Stomach (tissue), 19 donors: ENCODE results near the gene TMEM165. TPM values are rescaled to one million over a fixed set of nuclear protein-coding genes. Genes with fewer than 3 reads are reported as not detected.

Source experiments
- DNase-seq, 2 donors: peaks; one replicate each; pipeline versions ENCODE4 v3.0.0 to v3.0.0-alpha.2; 2013 to 2019
- H3K27ac ChIP-seq, 5 donors: fragments of 200-600 bp in 4 of 5; sonication (generic) in 4 of 5; one replicate each; pipeline ENCODE4 v1.5.1; 2013 to 2019; ENCODE audit warnings: mild to moderate bottlenecking in 1 of 5, moderate library complexity in 1 of 5
- H3K27me3 ChIP-seq, 3 donors: fragments of 200-600 bp; sonication (generic); one replicate each; pipeline ENCODE4 v1.5.1; 2017 to 2019; ENCODE audit warnings: mixed run types in 1 of 3
- H3K36me3 ChIP-seq, 4 donors: fragments of 200-600 bp; sonication (generic); 1 replicate in 3 of 4; 2 replicates in 1 of 4; pipeline ENCODE4 v1.5.1; 2016 to 2019
- H3K4me1 ChIP-seq, 4 donors: fragments of 200-600 bp; sonication (generic); one replicate each; pipeline ENCODE4 v1.5.1; 2016 to 2019
- H3K4me3 ChIP-seq, 4 donors: fragments of 200-600 bp; sonication (generic) in 3 of 4; one replicate each; pipeline ENCODE4 v1.5.1; 2016 to 2019; ENCODE audit warnings: mild to moderate bottlenecking in 1 of 4
- H3K9me3 ChIP-seq, 4 donors: fragments of 200-600 bp; sonication (generic); one replicate each; pipeline ENCODE4 v1.5.1; 2016 to 2019
- EP300 ChIP-seq: sonication (generic); formaldehyde crosslinking; IDR thresholded peaks from one replicate; pipeline ENCODE4 v1.6.1; 2017; ENCODE audit warnings: antibody characterized with exemption
- POLR2A ChIP-seq, 4 donors: fragments of 450-650 bp; IDR thresholded peaks; one replicate each; pipeline ENCODE4 v1.6.1; 2016; ENCODE audit warnings: antibody characterized with exemption in 4 of 4, control low read depth in 2 of 4, mild to moderate bottlenecking in 1 of 4, moderate library complexity in 1 of 4
- POLR2AphosphoS5 ChIP-seq, 3 donors: sonication (generic); formaldehyde crosslinking; IDR thresholded peaks; one replicate each; pipeline ENCODE4 v1.6.1; 2016; ENCODE audit warnings: antibody characterized with exemption in 3 of 3
- WGBS, 5 donors: extraction: QIAGEN DNeasy Blood & Tissue Kit in 3 of 5; methylation state at CpG; one replicate each; pipeline versions ENCODE4 v1.1.5 to v1.1.7; 2013 to 2018; 5-methylcytosine and 5-hydroxymethylcytosine counted together
- intact Hi-C: fragments of 100-400 bp; cut with DNase I; formaldehyde crosslinking; loops from one replicate; pipeline ENCODE4 v1.15.1; 2023; ENCODE audit warnings: low total_unique reads
- long read RNA-seq, 10 donors: transcript quantifications; one replicate each; lab custom pipeline, GENCODE V29; 2026
- polyA plus RNA-seq, 3 donors: library from polyadenylated mRNA; stranded (reverse); fragments of 200-250 nt; gene quantifications; one replicate each; pipeline ENCODE4 v1.2.3, GENCODE V29; 2013
- total RNA-seq, 5 donors: library from RNA; depleted of rRNA; stranded (reverse); fragments of >200 nt; gene quantifications; one replicate each; pipeline versions ENCODE4 v1.1.0 to v1.2.3, GENCODE V29; 2014 to 2016
- TF ChIP-seq, protein P1 (sequence below), 7 experiments: fragments of 450-650 bp in 4 of 7; fragments of 200-600 bp in 3 of 7; sonication (generic) in 3 of 7; IDR thresholded peaks; one replicate each; pipeline ENCODE4 v1.5.1; 2016 to 2019; ENCODE audit warnings: antibody characterized with exemption in 7 of 7, control low read depth in 2 of 7, mild to moderate bottlenecking in 1 of 7
- donor health status: healthy with polysubstance abuse.
- donor health status: Bipolar disorder and iron deficiency.
- donor health status: healthy.

TMEM165 gene, protein sequence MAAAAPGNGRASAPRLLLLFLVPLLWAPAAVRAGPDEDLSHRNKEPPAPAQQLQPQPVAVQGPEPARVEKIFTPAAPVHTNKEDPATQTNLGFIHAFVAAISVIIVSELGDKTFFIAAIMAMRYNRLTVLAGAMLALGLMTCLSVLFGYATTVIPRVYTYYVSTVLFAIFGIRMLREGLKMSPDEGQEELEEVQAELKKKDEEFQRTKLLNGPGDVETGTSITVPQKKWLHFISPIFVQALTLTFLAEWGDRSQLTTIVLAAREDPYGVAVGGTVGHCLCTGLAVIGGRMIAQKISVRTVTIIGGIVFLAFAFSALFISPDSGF
- 100 to 1,000 TPM in 4 of 5 donors, 10 to 100 TPM in 1; 21.6 to 365 (median 206) TPM for total RNA-seq
- polyA plus RNA-seq: 10 to 100 TPM; 23.2 to 48.0 (median 27.8) TPM
- long read RNA-seq, donor 1, partial matches to known transcripts: 0 of 5 reads
- long read RNA-seq, donor 1, other reads (novel, unspliced or antisense): 0 of 5 reads
- long read RNA-seq, donor 2, transcript TMEM165-201 (6 exons, 1,928 nt): major isoform, 17 of 35 reads
- long read RNA-seq, donor 2, partial matches to known transcripts: 17 of 35 reads
- long read RNA-seq, donor 2, other reads (novel, unspliced or antisense): 0 of 35 reads
- long read RNA-seq, donor 3, transcript TMEM165-201 (6 exons, 1,928 nt): major isoform, 8 of 27 reads
- long read RNA-seq, donor 3, partial matches to known transcripts: 18 of 27 reads
- long read RNA-seq, donor 3, other reads (novel, unspliced or antisense): 0 of 27 reads
- long read RNA-seq, donor 4: 0 reads
- long read RNA-seq, donor 5, transcript TMEM165-201 (6 exons, 1,928 nt): major isoform, 13 of 15 reads
- long read RNA-seq, donor 5, partial matches to known transcripts: 0 of 15 reads
- long read RNA-seq, donor 5, other reads (novel, unspliced or antisense): 0 of 15 reads
- long read RNA-seq, donor 6: 0 reads
- long read RNA-seq, donor 7, transcript TMEM165-201 (6 exons, 1,928 nt): major isoform, 20 of 26 reads
- long read RNA-seq, donor 7, partial matches to known transcripts: 5 of 26 reads
- long read RNA-seq, donor 7, other reads (novel, unspliced or antisense): 0 of 26 reads
- long read RNA-seq, donor 8, transcript TMEM165-201 (6 exons, 1,928 nt): major isoform, 11 of 13 reads
- long read RNA-seq, donor 8, partial matches to known transcripts: 0 of 13 reads
- long read RNA-seq, donor 8, other reads (novel, unspliced or antisense): 0 of 13 reads
- long read RNA-seq, donor 9, transcript TMEM165-201 (6 exons, 1,928 nt): major isoform, 11 of 37 reads
- long read RNA-seq, donor 9, partial matches to known transcripts: 25 of 37 reads
- long read RNA-seq, donor 9, other reads (novel, unspliced or antisense): 0 of 37 reads
- long read RNA-seq, donor 10, transcript TMEM165-201 (6 exons, 1,928 nt): major isoform, 9 of 10 reads
- long read RNA-seq, donor 10, partial matches to known transcripts: 0 of 10 reads
- long read RNA-seq, donor 10, other reads (novel, unspliced or antisense): 0 of 10 reads

DNA sequence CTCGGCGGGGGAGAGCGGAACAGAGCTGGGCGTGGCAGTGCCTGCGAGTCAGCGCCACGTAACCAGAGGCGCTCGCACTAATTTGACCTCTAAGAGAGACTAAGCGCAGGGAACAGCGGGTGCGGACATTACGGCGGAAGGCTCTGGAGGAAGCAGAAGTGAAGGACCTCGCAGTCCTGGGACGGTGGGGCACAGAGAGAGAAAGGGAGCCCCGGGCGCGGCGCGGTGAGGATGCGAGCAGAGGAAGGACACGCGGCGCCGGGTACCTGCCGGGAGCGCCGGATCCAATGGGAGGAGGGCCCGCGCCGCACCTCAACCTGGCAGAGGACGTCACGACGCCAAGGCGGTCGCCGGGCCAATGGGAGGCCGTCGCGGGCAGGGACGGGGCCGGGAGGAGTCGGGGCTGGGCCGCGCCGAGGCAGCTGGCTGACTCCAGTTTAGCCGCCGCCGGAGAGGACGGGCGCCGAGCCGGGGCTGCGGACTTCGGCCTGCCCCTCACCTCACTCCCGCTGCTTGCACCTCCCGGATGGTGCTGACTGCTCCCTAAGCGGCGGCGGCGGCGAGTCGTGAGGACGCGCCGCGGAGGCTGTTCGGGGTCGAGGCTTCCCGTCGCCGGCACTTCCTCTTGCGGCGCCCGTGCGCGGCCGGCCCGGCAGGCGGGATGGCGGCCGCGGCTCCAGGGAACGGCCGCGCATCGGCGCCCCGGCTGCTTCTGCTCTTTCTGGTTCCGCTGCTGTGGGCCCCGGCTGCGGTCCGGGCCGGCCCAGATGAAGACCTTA is at the start of gene TMEM165:
TMEM165 (plus strand) TSS at position 429 of the 779 bp plus-strand sequence; CDS start at position 662, 233 bp downstream.
- WGBS, 5 donors: 0 to 1% (median 0%) methylated on average over 57 to 95 of the region's 95 CpGs
- TF ChIP-seq POLR2A (IDR thresholded peaks at IDR 0.05) (peak in 3 of 4 donors; percentile 61 to 95 (median 82)), POLR2AphosphoS5 (IDR thresholded peaks at IDR 0.05) (peak; percentile 84 to 98 (median 98)), EP300 (no peak)
- TF ChIP-seq, protein P1, sequence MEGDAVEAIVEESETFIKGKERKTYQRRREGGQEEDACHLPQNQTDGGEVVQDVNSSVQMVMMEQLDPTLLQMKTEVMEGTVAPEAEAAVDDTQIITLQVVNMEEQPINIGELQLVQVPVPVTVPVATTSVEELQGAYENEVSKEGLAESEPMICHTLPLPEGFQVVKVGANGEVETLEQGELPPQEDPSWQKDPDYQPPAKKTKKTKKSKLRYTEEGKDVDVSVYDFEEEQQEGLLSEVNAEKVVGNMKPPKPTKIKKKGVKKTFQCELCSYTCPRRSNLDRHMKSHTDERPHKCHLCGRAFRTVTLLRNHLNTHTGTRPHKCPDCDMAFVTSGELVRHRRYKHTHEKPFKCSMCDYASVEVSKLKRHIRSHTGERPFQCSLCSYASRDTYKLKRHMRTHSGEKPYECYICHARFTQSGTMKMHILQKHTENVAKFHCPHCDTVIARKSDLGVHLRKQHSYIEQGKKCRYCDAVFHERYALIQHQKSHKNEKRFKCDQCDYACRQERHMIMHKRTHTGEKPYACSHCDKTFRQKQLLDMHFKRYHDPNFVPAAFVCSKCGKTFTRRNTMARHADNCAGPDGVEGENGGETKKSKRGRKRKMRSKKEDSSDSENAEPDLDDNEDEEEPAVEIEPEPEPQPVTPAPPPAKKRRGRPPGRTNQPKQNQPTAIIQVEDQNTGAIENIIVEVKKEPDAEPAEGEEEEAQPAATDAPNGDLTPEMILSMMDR (IDR thresholded peaks at IDR 0.05): peak in 1 of 7 experiments; percentile 14
- no peaks in the 10 kb centered on the region for H3K9me3 ChIP-seq
- peak within 1 kb of the TSS; percentile 68 to 76 (median 76) for H3K4me3 ChIP-seq
- H3K36me3 ChIP-seq: peaks cover 0 to 3% (median under 1%) of the 10 kb centered on the region in 4 donors
- H3K27me3 ChIP-seq: no peaks in the 10 kb centered on the region
- H3K27ac ChIP-seq: peak within 1 kb of the TSS; percentile 95 to 99 (median 97)
- H3K4me1 ChIP-seq: peaks cover 28 to 42% (median 37%) of the 10 kb centered on the region in 4 donors
- DNase-seq: peak; percentile 96 to 98
- intact Hi-C loops: loop anchor here (5.0 kb wide), 1 partner anchor 48 kb away; the partner anchor contains the start of gene SRD5A3

DNA sequence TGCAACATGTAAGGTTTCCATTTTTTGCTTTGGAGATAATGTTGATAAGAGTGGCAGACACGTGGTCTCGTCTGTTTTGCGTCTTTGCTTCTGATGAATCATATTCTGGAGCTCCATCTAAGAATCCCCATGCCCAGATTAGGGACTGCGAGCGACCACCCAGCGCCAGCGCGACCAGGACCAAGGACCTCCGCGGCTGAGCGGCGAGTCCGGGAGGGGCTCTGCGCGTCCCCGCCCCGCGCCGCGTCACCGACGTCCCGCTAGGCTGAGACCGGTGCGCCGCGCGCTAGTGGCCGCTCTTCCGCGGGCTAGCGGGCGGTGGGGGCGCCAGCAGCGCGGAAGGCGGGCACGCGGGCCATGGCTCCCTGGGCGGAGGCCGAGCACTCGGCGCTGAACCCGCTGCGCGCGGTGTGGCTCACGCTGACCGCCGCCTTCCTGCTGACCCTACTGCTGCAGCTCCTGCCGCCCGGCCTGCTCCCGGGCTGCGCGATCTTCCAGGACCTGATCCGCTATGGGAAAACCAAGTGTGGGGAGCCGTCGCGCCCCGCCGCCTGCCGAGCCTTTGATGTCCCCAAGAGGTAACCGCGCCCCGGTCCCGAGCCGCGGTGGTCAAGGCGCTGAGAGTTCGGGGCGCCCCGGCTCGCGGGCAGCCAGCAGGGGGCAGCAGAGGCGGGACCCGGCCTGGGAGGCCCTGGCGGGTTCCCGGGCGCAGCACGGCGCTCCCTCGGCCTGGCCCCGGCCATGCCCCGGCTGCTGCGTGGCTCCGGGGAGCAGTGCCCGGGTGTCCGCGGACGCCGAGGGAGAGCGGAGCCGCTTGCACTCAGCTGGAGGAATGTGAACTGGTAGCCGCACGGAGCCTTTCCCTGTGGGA is 49.5 kb upstream of the TMEM165 start, which contains the start of gene SRD5A3:
SRD5A3 (plus strand) TSS at position 263 of the 871 bp plus-strand sequence; CDS start at position 358, 95 bp downstream.
- Histone ChIP-seq H3K9me3 (no peaks in the 10 kb centered on the region), H3K4me1 (peaks cover 11 to 32% (median 21%) of the 10 kb centered on the region in 4 donors), H3K36me3 (peaks cover 0 to 3% (median 0%) of the 10 kb centered on the region in 4 donors), H3K27ac (peak within 1 kb of the TSS; percentile 92 to 98 (median 97)), H3K4me3 (peak within 1 kb of the TSS; percentile 58 to 78 (median 70)), H3K27me3 (no peaks in the 10 kb centered on the region)
- DNase-seq: peak; percentile 88 to 95
- WGBS, 5 donors: 0 to 1% (median 0%) methylated on average over 34 to 95 of the region's 95 CpGs
- intact Hi-C loops: loop anchor here (5.0 kb wide), 1 partner anchor 51 kb away; the partner anchor contains the start of gene TMEM165
- TF ChIP-seq POLR2A (IDR thresholded peaks at IDR 0.05): no peak
- no peak for TF ChIP-seq EP300
- TF ChIP-seq, protein P1 (IDR thresholded peaks at IDR 0.05): peak in 5 of 7 experiments; percentile 66 to 96 (median 86)
- peak; percentile 14 to 73 (median 42) for TF ChIP-seq POLR2AphosphoS5 (IDR thresholded peaks at IDR 0.05)

DNA sequence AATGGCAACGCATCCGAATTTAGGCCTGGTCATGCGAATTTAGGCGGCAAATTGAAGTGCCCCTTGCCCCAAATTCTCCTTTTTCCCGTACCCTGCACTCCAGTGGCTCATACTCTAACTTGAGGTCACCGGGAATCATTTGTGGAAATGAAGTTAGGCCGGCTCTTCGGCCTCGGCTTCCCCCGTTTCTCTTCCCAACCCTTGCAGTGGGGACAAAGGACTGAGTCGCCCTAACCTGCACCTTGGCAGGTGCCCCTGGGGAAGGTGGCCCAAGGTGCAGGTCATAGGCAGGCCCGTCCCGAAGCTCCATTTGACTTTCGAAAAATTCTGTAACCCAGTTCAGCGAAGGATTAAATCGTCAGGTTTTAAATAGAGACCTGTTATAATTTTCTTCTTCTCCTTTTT is 48.9 kb upstream of the TMEM165 start:
- Histone ChIP-seq H3K27me3 (no peaks in the 10 kb centered on the region), H3K4me3 (peak overlapping the region; percentile 58 to 78 (median 70)), H3K4me1 (peaks cover 11 to 32% (median 21%) of the 10 kb centered on the region in 4 donors), H3K9me3 (no peaks in the 10 kb centered on the region), H3K27ac (peak overlapping the region; percentile 92 to 98 (median 97)), H3K36me3 (peaks cover 0 to 5% (median 0%) of the 10 kb centered on the region in 4 donors)
- DNase-seq: no peak
- TF ChIP-seq, protein P1 (IDR thresholded peaks at IDR 0.05): no peak
- TF ChIP-seq EP300: no peak
- TF ChIP-seq POLR2A (IDR thresholded peaks at IDR 0.05): no peak
- 28 to 36% (median 33%) methylated on average over 14 to 16 of the region's 16 CpGs for WGBS, 5 donors
- intact Hi-C loops: loop anchor here (5.0 kb wide), 1 partner anchor 50 kb away; the partner anchor contains the start of gene TMEM165
